NCI-H146 (cell line): ENCODE data around the gene C3.
A peak's percentile ranks its signal among the peaks of the same experiment; 100 is the strongest.

Experiments used
- DNase-seq: peaks from one replicate; lab custom pipeline; 2025; lab: John Stamatoyannopoulos, UW

C3 gene

DNA sequence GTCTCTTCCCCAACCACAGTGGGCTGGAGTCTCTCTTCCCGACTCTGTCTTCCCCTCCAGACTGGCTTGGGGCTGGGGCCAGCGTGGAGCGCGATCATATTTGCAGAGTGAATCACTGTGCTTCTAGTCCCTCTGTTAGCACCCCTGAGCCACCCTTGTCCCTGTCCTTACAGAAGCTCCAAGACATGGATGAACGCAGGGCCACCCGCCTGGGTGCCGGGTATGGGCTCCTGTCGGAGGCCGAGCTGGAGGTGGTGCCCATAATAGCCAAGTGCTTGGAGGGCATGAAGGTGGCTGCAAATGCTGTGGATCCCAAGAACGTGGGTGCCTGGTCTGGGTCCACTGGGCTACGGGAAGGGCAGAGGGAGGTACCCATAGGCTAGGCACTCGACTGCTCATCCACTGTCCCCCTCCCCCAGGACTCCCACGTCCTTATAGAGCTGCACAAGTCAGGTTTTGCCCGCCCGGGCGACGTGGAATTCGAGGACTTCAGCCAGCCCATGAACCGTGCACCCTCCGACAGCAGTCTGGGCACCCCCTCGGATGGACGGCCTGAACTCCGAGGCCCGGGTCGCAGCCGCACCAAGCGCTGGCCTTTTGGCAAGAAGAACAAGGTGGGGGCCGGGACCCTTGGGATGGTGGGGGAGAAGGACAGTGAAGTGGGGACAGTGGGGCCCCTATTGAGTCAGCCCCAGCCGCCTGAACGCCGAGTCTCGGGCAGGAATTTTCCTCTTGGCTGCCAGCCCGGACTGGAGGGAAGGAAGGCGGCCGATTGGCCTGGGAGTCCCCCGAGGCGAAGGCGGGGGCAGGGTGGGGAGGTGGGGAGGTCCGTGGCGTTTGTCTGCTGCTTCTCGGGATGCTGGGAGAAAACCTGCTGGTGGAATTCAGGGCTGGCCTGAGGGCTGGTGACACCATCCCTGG, 24.2 kb upstream of the C3 start:
- DNase-seq, result no peak

DNA sequence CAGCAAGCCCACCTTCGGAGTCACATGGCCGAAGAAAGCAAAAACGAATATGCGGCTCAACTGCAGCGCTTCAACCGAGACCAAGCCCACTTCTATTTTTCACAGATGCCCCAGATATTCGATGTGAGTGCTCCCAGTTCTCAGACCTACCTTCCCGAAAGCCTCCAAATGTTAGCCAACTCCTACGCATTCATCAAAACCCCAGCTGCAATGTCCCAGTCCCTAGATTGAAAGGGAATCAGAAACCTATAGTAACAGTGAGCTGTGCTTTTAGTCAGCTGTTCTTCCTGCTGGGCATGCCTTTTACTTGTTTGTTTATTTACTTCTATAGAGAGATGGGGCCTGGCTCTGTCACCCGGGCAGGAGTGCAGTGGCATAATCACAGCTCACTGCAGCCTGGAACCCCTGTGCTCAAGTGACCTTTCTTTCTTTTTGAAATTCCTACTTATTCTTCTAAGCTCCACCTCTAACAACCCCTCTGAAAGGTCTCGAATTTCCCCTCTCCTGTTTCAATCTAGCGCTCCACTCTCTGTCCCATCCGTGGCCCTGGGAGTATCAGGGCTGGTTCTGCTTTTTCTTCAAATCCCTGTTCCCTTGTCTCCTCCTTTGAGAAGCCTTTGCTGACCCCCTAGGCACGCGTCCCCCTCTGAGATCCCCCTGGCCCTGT, 23.4 kb upstream of the C3 start:
- no peak for DNase-seq

DNA sequence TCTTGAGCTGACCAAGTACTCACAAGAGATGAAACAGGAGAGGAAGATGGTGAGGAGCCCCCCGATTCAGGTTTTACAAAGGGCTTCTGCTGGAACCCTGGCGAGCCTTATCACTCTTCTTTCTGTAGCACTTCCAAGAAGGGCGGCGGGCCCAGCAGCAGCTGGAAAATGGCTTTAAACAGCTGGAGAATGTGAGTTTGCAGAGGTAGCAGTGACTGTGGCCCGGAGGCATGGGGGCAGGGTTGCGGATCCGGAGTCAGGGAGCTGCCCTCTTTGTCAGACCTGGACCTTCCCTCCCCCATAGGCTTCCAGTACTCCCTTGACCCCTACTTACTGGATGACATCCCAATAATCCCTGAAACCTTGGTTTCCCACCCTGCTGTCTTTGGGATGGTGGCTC, 22.6 kb upstream of the C3 start:
- DNase-seq, result no peak

DNA sequence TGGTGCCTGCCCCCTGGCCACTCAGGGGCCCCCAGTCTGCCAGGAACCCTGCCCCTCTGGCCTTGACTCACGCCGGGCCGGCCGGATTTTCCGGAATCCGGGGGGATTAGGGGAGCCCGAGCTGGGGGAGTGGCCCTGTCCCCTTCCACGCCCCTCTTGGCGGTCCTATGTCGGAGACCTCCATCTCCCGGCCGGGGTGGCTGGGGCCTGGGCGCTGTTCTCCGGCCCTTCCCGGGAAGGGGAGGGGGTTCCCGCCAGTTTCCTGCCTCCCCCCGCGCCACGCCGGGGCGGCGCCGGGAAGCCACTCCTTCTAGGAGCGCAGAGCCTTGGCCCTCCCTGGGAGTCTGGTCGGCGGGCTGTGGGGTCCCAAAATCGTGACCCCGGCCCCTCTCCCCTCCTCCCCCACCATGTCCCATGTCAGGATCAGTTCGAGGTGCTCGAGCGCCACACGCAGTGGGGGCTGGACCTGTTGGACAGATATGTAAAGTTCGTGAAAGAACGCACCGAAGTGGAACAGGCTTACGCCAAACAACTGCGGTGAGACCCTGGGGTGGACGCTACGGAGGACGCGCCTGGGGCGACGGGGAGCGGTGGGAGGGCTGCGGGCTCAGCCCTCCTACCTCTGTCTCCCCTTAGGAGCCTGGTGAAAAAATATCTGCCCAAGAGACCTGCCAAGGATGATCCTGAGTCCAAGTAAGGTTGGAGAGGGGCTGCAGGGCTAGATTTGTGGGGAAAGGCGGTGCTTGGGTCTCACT, 20.3 kb upstream of the C3 start:
- peak; percentile 15 for DNase-seq

DNA sequence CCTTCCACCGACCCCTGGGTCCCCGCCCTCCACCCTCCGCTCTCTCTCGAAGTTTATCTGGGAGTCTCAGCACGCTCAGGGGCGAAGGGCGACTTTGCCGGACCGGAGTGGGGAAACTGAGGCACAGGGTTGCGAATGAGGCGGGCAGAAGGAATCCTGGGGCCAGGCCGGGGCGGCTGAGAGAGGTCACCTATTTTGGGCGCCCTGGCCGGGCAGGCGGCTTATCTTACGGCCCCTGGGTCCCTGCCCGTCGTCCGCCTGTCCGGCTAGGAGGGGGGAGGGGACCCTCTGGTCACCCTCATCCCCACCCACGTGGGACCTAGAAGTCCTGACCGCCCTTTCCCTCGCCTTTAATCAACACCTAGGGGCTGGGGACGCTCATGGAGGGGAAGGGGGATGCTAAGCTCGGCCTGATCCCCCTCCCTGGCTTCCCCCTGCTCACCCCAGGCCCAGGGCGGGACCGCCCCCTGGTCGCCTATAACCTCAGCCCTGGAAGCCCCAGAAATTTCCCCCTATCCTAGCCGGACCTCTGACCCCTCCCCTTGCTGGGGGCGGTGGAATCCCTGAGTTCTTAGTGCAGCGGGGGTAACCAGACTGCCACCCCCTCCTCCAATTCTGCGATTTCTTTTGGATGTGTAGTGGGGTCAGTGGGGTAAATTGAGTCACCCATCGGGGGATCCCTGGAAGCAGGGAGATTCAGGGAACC, 19.6 kb upstream of the C3 start:
- DNase-seq, result peak; percentile 18

DNA sequence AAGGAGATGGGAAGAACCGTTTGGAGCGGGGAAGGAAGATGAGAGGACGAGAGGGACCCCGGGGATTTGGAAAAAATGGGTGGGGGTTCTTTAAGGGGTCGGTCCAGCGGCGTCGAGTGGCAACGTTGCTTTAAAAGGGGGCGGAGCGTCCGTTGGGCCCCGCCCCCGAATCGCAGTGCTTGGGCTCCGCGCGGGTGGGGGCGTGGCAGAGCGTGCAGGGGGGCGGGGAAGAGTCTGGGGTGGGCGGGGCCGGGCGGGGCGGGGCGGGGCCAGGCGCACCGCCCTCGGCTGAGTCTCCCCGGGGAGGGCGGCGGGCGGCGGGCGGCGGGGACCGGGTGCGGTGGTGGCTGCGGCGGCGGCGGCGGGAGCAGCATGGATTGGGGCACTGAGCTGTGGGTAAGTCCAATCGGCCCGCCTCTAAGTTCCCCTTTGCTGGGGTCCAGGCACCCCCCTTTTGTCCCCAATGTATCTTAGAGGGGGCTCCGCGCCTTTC, 19.0 kb upstream of the C3 start, which contains the start of gene TRIP10:
TSS of gene TRIP10 (plus strand) at position 291 of the 493 bp plus-strand sequence. CDS start at position 373, 82 bp downstream.
- peak; percentile 60 for DNase-seq

DNA sequence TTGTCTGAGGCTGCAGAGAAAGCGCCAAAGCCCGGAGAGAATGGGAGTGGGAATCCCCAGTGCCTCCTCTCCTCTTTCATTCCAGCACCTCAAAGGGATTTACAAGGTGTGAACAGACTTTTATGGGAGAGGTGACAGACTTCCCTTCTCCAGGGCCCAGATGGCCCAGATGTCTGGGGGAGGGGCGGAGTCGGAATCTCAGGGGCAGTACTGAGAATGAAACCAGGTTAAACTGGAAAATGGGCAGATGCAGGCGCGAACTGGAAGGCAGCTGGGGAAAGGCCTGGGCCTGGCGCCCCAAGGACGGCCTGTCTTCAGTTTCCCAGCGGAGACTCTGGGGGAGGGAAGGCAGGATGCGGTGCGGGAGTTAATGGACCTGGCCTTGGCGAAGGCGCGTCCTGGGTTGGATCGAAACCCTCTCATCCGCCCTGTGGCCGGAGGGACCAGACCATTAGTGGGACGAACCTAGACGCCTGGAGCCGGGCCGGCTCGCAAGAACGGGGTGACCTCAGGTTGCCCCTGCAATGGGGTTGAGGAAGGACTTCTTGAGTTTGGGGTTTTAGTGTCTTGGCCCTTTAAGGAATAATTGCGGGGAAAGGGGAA, 18.4 kb upstream of the C3 start:
- DNase-seq, result no peak

DNA sequence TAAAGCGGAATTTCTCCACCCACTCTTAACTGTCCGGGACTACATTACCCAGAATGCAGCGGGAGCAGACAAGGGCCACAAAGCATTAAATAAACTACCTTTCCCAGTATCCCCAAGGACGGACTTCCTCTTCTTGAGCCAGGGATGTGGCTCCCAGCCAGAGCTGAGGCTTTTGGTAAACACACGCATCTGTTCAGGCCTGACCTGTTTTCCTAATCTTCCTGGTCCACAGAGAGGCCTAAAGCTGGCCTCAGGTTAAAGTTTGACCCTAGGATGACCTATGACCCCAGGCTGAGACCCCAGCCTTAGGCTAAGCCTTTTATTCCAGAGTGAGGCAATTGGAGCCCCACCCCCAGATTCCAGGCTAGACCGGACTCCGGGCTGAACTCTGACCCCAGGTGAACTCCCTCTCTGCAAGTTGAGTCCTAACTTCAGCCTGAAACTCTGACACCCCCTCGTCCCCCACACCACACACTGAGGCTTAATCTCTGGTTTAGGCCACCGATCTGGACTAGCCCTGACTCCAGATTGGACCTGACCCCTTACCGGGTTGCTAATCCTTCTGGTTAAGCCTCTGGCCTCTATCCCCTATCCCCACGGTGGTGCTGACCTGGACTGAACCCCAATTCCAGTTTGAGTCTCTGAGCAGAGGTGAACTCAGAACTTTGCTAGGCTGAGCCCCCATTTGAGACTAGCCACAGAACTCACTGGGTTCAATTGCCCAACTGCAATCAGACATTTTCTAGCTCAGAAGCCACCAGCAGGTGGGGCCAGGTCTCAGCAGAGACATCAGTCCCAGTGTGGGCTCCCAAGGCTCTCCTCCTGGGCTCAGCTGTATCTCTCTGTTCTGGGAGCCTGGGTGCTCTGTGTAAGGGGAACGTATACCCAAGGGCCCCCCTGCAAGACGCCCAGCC, 17.7 kb upstream of the C3 start:
- peak; percentile 45 for DNase-seq

DNA sequence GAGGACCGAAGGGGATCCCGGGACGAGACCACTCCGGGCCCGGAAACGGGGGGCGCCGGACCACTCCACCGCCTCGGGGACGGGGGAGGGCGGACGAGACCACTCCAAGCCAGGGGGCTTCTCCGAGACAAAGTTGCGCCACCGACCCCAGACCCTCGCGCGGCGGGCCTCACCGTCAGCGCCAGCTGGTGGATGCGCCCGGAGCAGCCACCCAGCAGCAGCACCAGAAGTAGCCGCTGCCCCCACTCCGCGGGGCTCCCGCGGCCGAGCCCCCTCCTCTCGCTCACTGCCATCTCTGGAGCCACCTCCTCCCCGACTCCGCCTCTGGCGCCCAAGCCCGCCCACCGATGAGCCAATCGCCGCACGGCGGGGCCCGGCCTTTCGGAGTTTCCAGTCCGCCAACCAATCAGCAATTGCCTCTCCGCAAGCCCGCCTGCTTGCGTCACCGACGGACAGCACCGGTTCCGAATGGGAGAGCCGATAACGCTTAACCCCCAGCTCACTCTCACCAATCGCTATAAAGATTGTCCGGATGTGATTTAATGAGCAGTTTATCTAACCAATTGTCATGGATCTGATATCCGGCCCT, 16.9 kb upstream of the C3 start, which contains the start of gene GPR108:
TSS of gene GPR108 (minus strand) at position 297 of the 589 bp plus-strand sequence. CDS start at position 293, 4 bp downstream.
- peak; percentile 98 for DNase-seq

DNA sequence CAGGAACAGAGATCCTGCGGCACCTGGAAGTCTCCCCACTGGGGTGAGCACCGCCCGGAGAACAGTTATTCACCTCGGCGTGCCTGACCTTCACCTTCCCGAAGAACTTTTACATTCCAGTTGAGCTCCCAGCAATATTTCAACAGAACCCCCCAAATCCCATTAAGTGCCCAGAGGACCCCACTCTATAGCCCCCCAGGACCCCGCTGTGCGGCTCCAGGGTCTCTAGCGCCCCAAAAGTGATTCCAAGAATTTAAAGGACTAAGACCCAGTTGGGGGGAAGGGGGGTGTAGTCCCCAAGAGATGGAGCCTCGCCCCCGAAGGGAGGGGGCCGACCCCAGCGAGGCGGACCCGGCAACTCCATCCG, 16.4 kb upstream of the C3 start:
- DNase-seq, result no peak

DNA sequence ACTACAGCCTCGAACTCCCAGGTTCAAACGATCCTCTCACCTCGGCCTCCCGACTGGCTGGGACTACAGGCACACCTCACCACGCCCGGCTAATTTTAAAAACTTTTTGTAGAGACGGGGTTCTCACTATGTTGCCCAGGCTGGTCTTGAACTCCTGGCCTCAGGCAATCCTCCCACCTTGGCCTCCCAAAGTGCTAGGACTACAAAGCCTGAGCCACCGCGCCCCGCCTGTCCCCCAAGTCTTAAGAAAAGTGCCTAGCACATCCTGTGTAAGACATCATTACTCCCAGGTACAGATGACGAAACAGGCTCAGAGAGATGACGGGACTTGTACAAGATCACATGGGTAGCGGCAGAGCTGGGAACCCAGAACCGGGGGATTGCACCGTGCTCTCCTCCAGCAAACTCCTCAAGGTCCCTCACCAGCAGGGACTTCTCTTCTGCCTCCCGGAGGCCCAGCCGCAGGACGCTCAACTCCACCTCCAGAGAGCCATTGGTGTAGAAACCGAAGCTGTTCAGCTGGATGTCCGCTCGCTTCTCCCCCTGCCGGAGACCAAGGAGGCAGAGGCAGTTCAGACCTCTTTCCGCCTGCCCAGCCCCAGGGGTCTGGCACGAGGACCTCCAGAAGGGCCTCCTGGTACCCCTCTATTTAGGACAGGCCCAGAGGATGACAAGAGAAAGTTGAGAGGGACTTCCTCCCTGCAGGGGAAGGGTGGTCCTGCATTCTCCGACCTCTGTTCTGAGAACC, 15.9 kb upstream of the C3 start:
- DNase-seq, result peak; percentile 60

DNA sequence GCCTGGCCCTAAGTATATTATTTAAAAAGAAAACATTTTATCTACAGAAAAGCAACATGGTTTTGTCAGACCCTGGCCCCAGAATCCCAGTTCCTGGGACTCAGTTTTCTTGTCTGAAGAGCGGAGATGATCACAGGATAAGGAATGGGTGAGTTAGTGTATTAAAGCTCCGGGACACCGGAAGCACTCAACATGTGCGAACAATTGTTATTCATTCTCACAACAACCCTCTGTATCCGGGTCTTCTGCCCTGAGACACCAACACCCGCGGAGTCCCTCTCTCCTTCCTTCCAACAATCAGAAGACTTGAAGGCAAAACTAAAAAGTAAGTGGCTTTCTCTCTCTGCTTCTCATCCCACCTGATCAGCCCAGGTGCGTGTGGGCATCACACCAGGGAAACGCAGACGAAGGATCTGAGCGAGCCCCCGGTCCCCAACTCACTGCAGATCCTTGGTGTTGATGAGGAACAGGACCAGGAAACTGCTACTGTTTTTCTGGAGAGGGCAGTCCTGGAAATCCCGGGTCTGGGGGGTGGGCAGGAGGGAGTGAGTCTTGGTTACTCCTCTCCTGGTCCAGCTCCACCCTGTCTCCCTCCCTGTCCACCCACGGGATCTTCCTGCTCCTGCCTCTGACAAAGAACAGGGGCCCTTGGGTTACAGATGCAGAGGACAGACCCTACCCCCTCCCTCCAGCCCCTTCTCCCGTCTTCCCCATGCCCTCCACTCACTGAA, 14.9 kb upstream of the C3 start:
- no peak for DNase-seq

DNA sequence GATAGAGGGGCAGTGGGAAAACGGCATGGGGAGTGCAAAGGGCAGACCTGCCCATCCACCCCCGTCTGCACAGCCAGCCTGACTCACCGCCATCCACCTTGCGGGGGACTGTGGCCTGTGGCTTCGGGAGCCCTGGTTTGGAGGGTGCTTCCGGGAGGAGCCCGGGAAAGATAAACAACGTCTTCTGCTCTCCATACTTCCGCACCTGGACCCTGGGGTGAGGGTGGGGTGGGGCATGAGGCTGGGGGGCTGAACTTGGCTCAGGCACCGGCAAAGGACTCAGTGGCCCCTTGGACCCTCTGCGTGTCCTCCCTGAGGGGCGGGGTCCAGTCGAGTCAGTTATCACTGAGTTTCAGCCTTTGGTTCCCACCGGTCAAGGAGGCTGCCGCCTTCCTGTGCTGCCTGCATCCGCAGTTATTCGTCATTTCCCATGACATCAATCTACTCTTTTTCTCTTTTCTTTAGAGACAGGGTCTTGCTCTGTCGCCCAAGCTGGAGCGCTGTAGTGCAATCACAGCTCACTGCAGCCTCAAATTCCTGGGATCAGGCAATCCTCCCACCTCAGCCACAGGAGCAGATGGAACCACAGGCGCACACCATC, 13.7 kb upstream of the C3 start:
- no peak for DNase-seq

DNA sequence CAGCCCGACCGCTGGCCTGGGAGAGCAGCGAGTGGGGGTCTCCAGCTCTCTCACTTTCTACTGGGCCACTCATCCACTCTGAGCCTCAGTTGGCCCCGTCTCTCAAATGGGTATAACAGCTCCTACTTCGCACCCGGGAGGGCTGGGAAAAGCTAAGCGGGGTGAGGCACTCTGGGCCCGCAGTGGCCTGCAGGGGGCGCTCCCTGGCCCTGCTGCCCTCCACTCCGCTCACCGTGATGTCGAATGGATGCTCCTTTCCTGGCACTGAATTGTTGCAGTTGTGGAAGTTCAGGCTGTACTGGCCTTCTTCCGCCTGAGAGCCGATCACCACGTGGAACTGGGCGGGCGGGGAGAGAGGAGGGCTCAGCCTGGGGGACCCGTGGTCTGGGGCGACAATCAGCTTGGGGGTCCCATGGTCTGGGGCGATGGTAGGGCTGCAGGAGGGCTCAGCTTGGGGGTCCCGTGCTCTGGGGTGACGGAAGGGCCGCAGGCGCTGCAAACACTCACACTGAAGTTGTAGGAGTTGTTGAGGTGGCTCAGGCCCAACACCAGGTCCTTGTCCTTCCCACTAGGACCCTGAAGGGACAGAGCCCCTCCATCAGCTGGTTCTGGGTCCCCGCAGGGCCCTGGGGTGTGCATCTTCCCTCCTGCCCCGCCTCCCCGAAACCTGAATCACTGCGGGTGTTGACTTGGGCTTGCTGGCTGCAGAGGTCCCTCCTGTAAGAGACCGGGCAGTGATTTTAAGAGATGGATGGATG, 13.1 kb upstream of the C3 start:
- no peak for DNase-seq

DNA sequence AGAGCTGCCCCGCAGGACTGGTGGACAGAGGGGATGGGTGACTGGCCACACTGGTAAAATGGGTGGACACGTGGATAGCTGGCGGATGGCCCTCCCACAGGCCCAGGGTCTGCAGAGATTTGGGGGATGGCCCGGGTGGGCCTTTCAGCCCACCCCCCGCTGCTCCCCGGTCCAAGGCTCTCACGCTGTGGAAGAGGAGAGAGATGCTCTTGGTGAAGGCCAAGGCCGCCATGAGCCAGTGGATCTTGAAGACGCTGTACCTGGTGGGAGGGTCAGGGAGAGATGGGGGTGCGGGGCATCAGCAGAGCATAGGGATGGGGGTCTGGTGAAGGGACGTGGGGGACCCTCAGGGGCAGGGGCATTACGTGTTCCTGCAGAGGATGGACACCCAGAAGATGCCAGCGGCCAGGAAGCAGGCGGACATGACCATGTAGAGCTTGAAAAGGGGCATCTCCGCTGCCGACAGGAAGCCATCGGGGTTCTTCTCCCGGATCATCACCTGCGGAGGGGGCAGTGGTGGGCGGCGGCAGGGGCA, 12.4 kb upstream of the C3 start:
- no peak for DNase-seq

DNA sequence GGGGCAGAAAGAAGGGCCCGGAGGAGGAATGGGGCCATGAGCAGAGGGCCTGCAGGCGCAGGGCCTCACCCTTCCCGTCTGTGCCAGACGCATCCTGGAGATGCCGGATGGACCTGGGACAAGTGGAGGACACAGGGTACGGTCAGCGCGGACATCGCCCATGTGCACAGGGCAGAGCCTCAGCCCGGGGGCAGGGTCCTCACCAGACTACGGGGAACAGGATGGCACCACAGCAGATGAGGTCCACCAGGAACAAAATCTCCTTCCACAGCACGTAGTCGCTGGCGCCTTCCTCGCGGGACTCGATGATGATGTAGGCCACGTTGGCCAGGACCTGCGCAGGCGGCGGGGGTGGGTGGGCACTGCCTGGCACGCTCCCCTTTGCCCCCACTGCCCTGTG, 11.4 kb upstream of the C3 start:
- no peak for DNase-seq
